GM15510 (cell line): Measurements from ENCODE around the gene ANKRD34A.

Experiments
- POLR2A ChIP-seq: IDR thresholded peaks from 3 replicates; pipeline ENCODE4 v1.6.1; 2011; ENCODE audit warnings: borderline replicate concordance; ENCODE audit not compliant: insufficient read length; ENCODE audit errors: extremely low read depth

The ANKRD34A gene

DNA sequence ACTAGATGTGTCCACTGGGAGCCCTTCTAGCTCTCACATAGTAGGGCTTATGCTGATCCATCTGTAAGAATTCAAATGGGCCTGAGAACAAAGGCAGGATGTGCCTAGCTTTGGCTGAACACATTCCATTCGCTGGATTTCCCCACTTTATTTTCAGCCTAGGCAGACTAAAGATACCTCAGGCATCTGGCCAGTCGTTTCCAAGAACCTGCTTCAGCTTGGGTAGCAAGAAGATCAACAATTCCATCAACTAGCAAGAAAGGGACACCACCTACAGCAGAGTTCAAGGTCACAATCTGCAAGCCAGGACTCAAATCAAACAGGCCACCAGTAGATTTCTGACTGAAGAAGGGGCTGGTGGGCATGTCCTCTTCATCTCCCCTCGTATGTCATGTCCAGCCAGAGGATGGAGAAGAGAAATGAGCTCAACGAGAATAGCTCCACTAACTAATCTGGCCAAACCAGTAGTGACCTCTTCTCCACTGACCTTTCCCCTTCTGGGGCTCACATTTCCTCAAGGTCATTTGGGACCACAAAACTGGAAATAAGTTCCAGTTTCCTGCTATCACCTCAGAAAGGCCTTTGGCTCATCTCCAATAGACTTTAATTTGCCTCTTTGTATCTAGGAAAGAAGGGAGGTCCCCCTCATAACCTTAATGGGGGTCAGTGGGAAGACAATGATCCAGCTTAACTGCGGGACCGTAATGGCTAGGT lies 17.8 kb upstream of the ANKRD34A start:
- no peak for TF ChIP-seq POLR2A

GRCh38 chr1:145980457-145980994 lies 16.2 kb upstream of the ANKRD34A start:
- TF ChIP-seq POLR2A: no peak

- TF ChIP-seq POLR2A: no peak
Measured at GRCh38 chr1:145979746-145980456, 15.5 kb upstream of the ANKRD34A start.

- TF ChIP-seq POLR2A: no peak
Measured at GRCh38 chr1:145978854-145979745, 14.7 kb upstream of the ANKRD34A start.

DNA sequence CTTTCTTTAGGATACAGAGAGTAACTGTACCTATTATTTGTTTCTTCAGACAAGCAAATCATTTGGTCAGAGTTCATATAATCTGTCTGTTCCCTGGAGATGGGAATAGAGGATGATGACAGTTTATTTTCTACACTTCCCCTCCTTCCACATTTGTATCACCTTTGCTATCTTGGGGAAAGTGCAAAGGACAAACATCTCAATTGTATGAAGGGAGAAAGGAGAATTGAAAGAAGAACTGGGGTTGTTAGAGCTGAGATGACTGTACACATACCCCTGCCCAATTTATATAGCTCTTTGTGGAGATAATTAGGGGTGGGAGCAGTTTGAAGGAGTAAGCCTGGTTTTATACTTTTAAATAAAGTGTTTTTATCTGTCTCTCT lies 14.1 kb upstream of the ANKRD34A start:
- TF ChIP-seq POLR2A: no peak

GRCh38 chr1:145977486-145978470 lies 13.4 kb upstream of the ANKRD34A start:
- no peak for TF ChIP-seq POLR2A

DNA sequence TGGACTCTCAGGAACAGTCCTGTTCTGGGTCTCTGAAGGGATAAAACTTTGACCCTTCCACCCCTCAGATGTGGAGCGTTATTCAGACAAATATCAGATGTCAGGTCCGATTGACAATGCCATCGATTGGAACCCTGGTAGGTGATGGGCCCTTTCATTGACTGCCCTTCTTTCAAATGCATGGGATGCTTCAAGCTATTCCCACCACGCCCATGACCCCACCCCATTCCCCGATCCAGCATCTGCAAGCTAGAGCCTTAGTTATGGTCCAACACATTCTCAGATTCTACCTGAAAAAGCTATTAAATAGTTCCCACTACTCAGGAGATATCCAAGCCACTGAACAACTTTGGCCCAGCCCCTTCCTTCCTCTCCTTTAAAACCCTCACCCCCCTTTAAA lies 12.6 kb upstream of the ANKRD34A start:
- no peak for TF ChIP-seq POLR2A

- TF ChIP-seq POLR2A: no peak
Measured at GRCh38 chr1:145975216-145975615, 10.8 kb upstream of the ANKRD34A start.

- no peak for TF ChIP-seq POLR2A
Measured at GRCh38 chr1:145974721-145975120, 10.3 kb upstream of the ANKRD34A start.

- no peak for TF ChIP-seq POLR2A
Measured at GRCh38 chr1:145972580-145972979, 8.2 kb upstream of the ANKRD34A start.

DNA sequence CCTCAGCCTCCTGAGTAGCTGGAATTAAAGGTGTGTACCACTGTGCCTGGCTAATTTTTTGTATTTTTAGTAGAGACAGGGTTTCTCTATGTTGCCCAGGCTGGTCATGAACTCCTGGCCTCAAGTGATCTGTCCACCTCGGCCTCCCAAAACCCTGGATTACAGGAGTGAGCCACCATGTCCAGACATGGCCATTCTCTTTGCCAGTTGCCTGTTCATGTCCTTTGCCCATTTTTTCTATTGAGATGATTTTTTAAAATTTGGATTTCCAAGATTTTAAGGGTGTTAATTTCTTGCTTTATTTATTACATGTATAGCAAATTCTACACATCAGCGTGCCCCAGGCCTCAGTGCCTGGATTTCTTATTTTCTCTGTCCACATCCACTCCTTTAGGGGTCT lies 2.9 kb upstream of the ANKRD34A start:
- no peak for TF ChIP-seq POLR2A

DNA sequence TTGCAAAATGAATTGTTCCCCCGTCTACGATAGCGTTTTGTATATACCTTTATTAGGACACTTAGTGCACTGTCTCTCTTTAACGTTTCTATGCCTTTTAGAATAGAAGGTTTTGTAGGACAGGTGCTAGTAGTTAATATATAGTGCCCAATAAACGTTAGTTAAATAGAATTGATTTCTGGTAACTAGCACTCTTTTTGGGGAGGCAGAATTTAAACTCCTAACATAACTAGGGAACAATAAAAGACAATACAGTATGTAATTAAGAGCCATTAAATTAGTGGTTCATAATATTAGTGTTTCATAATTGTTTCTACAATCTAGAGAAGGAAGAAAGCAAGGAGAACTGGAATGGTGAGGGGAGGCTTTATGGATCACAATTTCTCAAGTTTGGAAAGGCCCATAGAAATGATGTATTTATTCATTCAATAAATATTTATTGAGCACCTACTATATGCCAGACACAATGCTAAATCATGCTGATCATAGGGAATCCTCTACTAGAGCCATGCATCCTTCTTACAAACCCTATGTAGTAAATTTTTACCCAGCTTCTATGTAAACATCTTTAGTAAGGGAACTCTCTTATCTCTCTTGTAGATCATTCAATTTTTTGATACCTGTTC lies 857 bp upstream of the ANKRD34A start:
- no peak for TF ChIP-seq POLR2A

DNA sequence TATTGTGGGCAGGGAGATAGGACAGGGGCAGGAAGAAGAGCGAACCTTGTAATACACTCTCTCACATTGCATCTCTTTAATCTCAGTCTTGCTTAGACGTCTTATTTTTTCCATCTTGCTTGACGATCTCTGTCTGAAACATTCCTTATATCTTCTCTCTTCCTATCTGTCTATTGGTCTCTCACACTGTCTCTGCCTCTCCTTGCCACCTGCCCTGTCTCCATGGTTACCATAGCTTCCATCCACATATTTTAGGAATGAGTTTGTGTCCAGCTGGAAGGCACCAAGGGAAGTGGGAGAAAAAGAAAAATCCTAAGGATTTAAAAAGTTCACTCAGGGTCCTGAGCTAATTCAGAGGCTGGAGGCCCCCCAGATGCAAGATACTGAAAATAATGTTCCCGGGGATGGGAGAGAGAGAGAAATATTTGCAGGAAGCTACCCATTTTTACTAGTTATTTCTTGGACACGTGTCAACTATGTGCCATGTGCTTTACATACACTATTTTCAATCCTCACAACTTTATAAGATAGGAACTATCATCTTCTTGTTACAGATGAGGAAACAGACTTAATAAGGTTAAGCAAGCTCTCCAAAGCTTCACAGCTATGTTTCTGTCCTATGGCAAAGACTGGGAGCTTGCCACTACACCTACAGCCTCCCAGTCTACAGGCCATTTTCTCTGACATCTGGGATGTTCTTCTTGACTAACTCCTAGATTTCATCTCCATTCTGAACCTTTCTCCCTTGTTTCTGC lies 933 bp downstream of the ANKRD34A start:
- TF ChIP-seq POLR2A: no peak
